HG03196 (cell line): ENCODE results near the gene TRIM47.

Experiments
- ATAC-seq: cut with Tn5 transposase; IDR thresholded peaks from one replicate; pipeline ENCODE4 v1.9.1; 2021; ENCODE audit not compliant: unreplicated experiment

TRIM47 gene

GRCh38 chr17:75878174-75878998 is at the start of gene TRIM47:
TRIM47 (minus strand) TSS chr17:75878581; CDS start chr17:75878548, 33 bp downstream.
- no peak for ATAC-seq

GRCh38 chr17:75927286-75927922 is 49.0 kb upstream of the TRIM47 start:
- ATAC-seq, result no peak

- no peak for ATAC-seq
Observed at GRCh38 chr17:75926456-75926855, 48.1 kb upstream of the TRIM47 start.

GRCh38 chr17:75925912-75926311 is 47.5 kb upstream of the TRIM47 start:
- ATAC-seq, result no peak

- no peak for ATAC-seq
Observed at GRCh38 chr17:75925103-75925502, 46.7 kb upstream of the TRIM47 start.

- no peak for ATAC-seq
Observed at GRCh38 chr17:75922963-75923874, 44.8 kb upstream of the TRIM47 start.

GRCh38 chr17:75922173-75922961 is 44.0 kb upstream of the TRIM47 start:
- no peak for ATAC-seq

GRCh38 chr17:75921596-75921995 is 43.2 kb upstream of the TRIM47 start:
- ATAC-seq, result no peak

GRCh38 chr17:75920045-75920560 is 41.7 kb upstream of the TRIM47 start:
- ATAC-seq, result no peak

GRCh38 chr17:75919611-75920010 is 41.2 kb upstream of the TRIM47 start:
- no peak for ATAC-seq

GRCh38 chr17:75917917-75918445 is 39.6 kb upstream of the TRIM47 start:
- no peak for ATAC-seq

GRCh38 chr17:75917141-75917916 is 38.9 kb upstream of the TRIM47 start:
- ATAC-seq, result no peak

GRCh38 chr17:75915268-75915667 is 36.9 kb upstream of the TRIM47 start:
- no peak for ATAC-seq

GRCh38 chr17:75914643-75915267 is 36.4 kb upstream of the TRIM47 start:
- no peak for ATAC-seq

- no peak for ATAC-seq
Observed at GRCh38 chr17:75913537-75914210, 35.3 kb upstream of the TRIM47 start.

- ATAC-seq, result no peak
Observed at GRCh38 chr17:75910699-75911098, 32.3 kb upstream of the TRIM47 start.

- no peak for ATAC-seq
Observed at GRCh38 chr17:75909812-75910274, 31.5 kb upstream of the TRIM47 start.
